ENCODE data around the gene WNT8B.

The WNT8B gene

GRCh38 chr10:100447663-100448062 is 15.1 kb upstream of the WNT8B start:
- H3K4me3 ChIP-seq (ENCODE audit: low read length, poor library complexity, severe bottlenecking): no peak overlapping the region
- no peaks in the 10 kb centered on the region for H3F3A ChIP-seq (ENCODE audit: low read depth)
- H3K9me2 ChIP-seq (replicated peaks; ENCODE audit: low read depth, low read length): no peaks in the 10 kb centered on the region
- no peaks in the 10 kb centered on the region for H3K4me1 ChIP-seq (ENCODE audit: insufficient read depth, low read length, poor library complexity, severe bottlenecking)
- no peaks in the 10 kb centered on the region for H3K79me2 ChIP-seq (ENCODE audit: insufficient read depth, low read length)
- no peaks in the 10 kb centered on the region for H3K9me3 ChIP-seq (ENCODE audit: insufficient read depth, low read depth, low read length)
- H3K27me3 ChIP-seq (ENCODE audit: insufficient read depth, low read length, poor library complexity, severe bottlenecking): no peaks in the 10 kb centered on the region
- no peaks in the 10 kb centered on the region for H3K36me3 ChIP-seq (ENCODE audit: insufficient read depth, low read length)
- no peak overlapping the region for H3K9ac ChIP-seq (ENCODE audit: low read depth, low read length, poor library complexity, severe bottlenecking)
- TF ChIP-seq CTCF (conservative IDR thresholded peaks at IDR 0.05; ENCODE audit: low read length): no peak
- no peak for TF ChIP-seq EZH2phosphoT487 (IDR thresholded peaks at IDR 0.05; ENCODE audit: borderline replicate concordance)
- no peaks in the 10 kb centered on the region for H4K20me1 ChIP-seq (ENCODE audit: insufficient read depth, low read length, poor library complexity, severe bottlenecking)
- no peak overlapping the region for H3K4me2 ChIP-seq (ENCODE audit: low read depth, low read length, poor library complexity, severe bottlenecking)
- no peak overlapping the region for H2AFZ ChIP-seq (ENCODE audit: low read length)

GRCh38 chr10:100448951-100449350 is 13.9 kb upstream of the WNT8B start:
- Histone ChIP-seq H3F3A (ENCODE audit: low read depth) (no peaks in the 10 kb centered on the region), H3K27me3 (ENCODE audit: insufficient read depth, low read length, poor library complexity, severe bottlenecking) (no peaks in the 10 kb centered on the region), H3K79me2 (ENCODE audit: insufficient read depth, low read length) (no peaks in the 10 kb centered on the region), H3K9ac (ENCODE audit: low read depth, low read length, poor library complexity, severe bottlenecking) (no peak overlapping the region), H3K9me2 (replicated peaks; ENCODE audit: low read depth, low read length) (no peaks in the 10 kb centered on the region), H2AFZ (ENCODE audit: low read length) (no peak overlapping the region), H3K4me3 (ENCODE audit: low read length, poor library complexity, severe bottlenecking) (no peak overlapping the region), H3K4me1 (ENCODE audit: insufficient read depth, low read length, poor library complexity, severe bottlenecking) (no peaks in the 10 kb centered on the region), H3K9me3 (ENCODE audit: insufficient read depth, low read depth, low read length) (no peaks in the 10 kb centered on the region), H4K20me1 (ENCODE audit: insufficient read depth, low read length, poor library complexity, severe bottlenecking) (no peaks in the 10 kb centered on the region), H3K4me2 (ENCODE audit: low read depth, low read length, poor library complexity, severe bottlenecking) (no peak overlapping the region), H3K36me3 (ENCODE audit: insufficient read depth, low read length) (no peaks in the 10 kb centered on the region)
- TF ChIP-seq EZH2phosphoT487 (IDR thresholded peaks at IDR 0.05; ENCODE audit: borderline replicate concordance) (no peak), CTCF (conservative IDR thresholded peaks at IDR 0.05; ENCODE audit: low read length) (no peak)

GRCh38 chr10:100468322-100468721 is 5.5 kb downstream of the WNT8B start:
- no peaks in the 10 kb centered on the region for H3K4me1 ChIP-seq (ENCODE audit: insufficient read depth, low read length, poor library complexity, severe bottlenecking)
- TF ChIP-seq CTCF (conservative IDR thresholded peaks at IDR 0.05; ENCODE audit: low read length) (no peak), EZH2phosphoT487 (IDR thresholded peaks at IDR 0.05; ENCODE audit: borderline replicate concordance) (no peak)
- H3K4me2 ChIP-seq (ENCODE audit: low read depth, low read length, poor library complexity, severe bottlenecking): no peak overlapping the region
- no peak overlapping the region for H3K4me3 ChIP-seq (ENCODE audit: low read length, poor library complexity, severe bottlenecking)
- no peaks in the 10 kb centered on the region for H3F3A ChIP-seq (ENCODE audit: low read depth)
- no peak overlapping the region for H3K9ac ChIP-seq (ENCODE audit: low read depth, low read length, poor library complexity, severe bottlenecking)
- no peaks in the 10 kb centered on the region for H3K9me2 ChIP-seq (replicated peaks; ENCODE audit: low read depth, low read length)
- H2AFZ ChIP-seq (ENCODE audit: low read length): no peak overlapping the region
- H3K36me3 ChIP-seq (ENCODE audit: insufficient read depth, low read length): no peaks in the 10 kb centered on the region
- H4K20me1 ChIP-seq (ENCODE audit: insufficient read depth, low read length, poor library complexity, severe bottlenecking): no peaks in the 10 kb centered on the region
- H3K27me3 ChIP-seq (ENCODE audit: insufficient read depth, low read length, poor library complexity, severe bottlenecking): no peaks in the 10 kb centered on the region
- H3K9me3 ChIP-seq (ENCODE audit: insufficient read depth, low read depth, low read length): no peaks in the 10 kb centered on the region
- H3K79me2 ChIP-seq (ENCODE audit: insufficient read depth, low read length): no peaks in the 10 kb centered on the region
